Measurements from ENCODE around the gene PARP16. TPM values are rescaled to one million over a fixed set of nuclear protein-coding genes. Genes with fewer than 3 reads are reported as not detected.

Gene PARP16
- polyA plus RNA-seq, 2 of the 4 experiments (the other 2 are of a cell fraction) = 7.5 to 9.8 TPM

- peaks cover under 1% of the 10 kb centered on the region; the same call in 2 of the 3 replicates for H3K4me1 ChIP-seq
- FAIRE-seq = no peak
- 36% methylated on average over 3 of the region's 3 CpGs for WGBS (ENCODE audit: missing lambda C conversion rate)
Observed at GRCh38 chr15:65311760-65312159, 25.1 kb upstream of the PARP16 start.

GRCh38 chr15:65310431-65311137, 23.9 kb upstream of the PARP16 start:
- no peak for FAIRE-seq

More at GRCh38 chr15:65311760-65312159, 25.1 kb upstream of the PARP16 start:
- DNase-seq (ENCODE audit: low read depth in 1 of 2, low spot score in 1 of 2) (no peak), ATAC-seq (peak in 1 of 2 experiments; percentile 15; a peak in 1 of 6 replicates)
- H3K9me3 ChIP-seq = no peaks in the 10 kb centered on the region
- no peak for TF ChIP-seq MAZ (IDR thresholded peaks at IDR 0.05; ENCODE audit: borderline replicate concordance, low read depth, low read length)
- no peak for TF ChIP-seq RAD21 (conservative IDR thresholded peaks at IDR 0.05 in 1 of 2, IDR thresholded peaks at IDR 0.05 in 1 of 2)
- no peak for TF ChIP-seq HEYL (CRISPR knock-in tag; IDR thresholded peaks at IDR 0.05)
- TF ChIP-seq MAFK (IDR thresholded peaks at IDR 0.05; ENCODE audit: partially characterized antibody) = no peak
- no peak for TF ChIP-seq PBX3 (IDR thresholded peaks at IDR 0.05)
- no peak for TF ChIP-seq POLR2AphosphoS2 (conservative IDR thresholded peaks at IDR 0.05; ENCODE audit: low read length)
- no peak for TF ChIP-seq NR3C1 (IDR thresholded peaks at IDR 0.05)
- no peak for TF ChIP-seq BCL3 (IDR thresholded peaks at IDR 0.05)
- no peak overlapping the region for H3K4me2 ChIP-seq
- ChIA-PET CTCF (no interaction called here), POLR2A (no interaction called here)
- no peak overlapping the region for H3K4me3 ChIP-seq
- H3K27ac ChIP-seq = no peak overlapping the region

More at GRCh38 chr15:65310431-65311137, 23.9 kb upstream of the PARP16 start:
- H3K27ac ChIP-seq = no peak overlapping the region
- ChIA-PET CTCF (interaction anchor here (0.6 to 7.0 kb wide), 9 partner anchors 8 to 532 kb away, joined by 3 to 85 read pairs (median 6); no protein-coding TSS in a partner anchor), POLR2A (no interaction called here)
- 81% methylated on average over 10 of the region's 10 CpGs for WGBS (ENCODE audit: missing lambda C conversion rate)
- DNase-seq (ENCODE audit: low read depth in 1 of 2, low spot score in 1 of 2) = no peak
- no peak overlapping the region for H3K4me3 ChIP-seq
- no peaks in the 10 kb centered on the region for H3K9me3 ChIP-seq
- peaks cover 12% of the 10 kb centered on the region; the same call in 2 of the 3 replicates for H3K4me1 ChIP-seq
- H3K4me2 ChIP-seq = no peak overlapping the region
- no peak for ATAC-seq
- TF ChIP-seq SREBF2 (IDR thresholded peaks at IDR 0.05) (no peak), CBX2 (IDR thresholded peaks at IDR 0.05; ENCODE audit: borderline replicate concordance, low read depth) (no peak), USF2 (IDR thresholded peaks at IDR 0.05) (no peak), POLR2AphosphoS2 (conservative IDR thresholded peaks at IDR 0.05; ENCODE audit: low read length) (no peak), BCL3 (IDR thresholded peaks at IDR 0.05) (no peak), RCOR1 (IDR thresholded peaks at IDR 0.05; ENCODE audit: low read depth, low read length) (no peak), KDM5A (IDR thresholded peaks at IDR 0.05) (no peak), JUNB (IDR thresholded peaks at IDR 0.05) (no peak), NPAS2 (CRISPR knock-in tag; IDR thresholded peaks at IDR 0.05; ENCODE audit: borderline replicate concordance) (no peak), ZSCAN20 (CRISPR knock-in tag; IDR thresholded peaks at IDR 0.05) (no peak), NR3C1 (IDR thresholded peaks at IDR 0.05) (no peak), NFE2L2 (conservative IDR thresholded peaks at IDR 0.05; ENCODE audit: low read length) (no peak), FOSB (CRISPR knock-in tag; IDR thresholded peaks at IDR 0.05) (no peak), ZFP36 (IDR thresholded peaks at IDR 0.05; ENCODE audit: borderline replicate concordance, partially characterized antibody) (no peak), POLR2A (IDR thresholded peaks at IDR 0.05; ENCODE audit: low read length) (no peak), MYC (IDR thresholded peaks at IDR 0.05; ENCODE audit: borderline replicate concordance, low read length) (no peak)
